Mesothelial cell of epicardium (in vitro differentiated cells): ENCODE results near the gene YAF2. TPM values are rescaled to one million over a fixed set of nuclear protein-coding genes. Genes with fewer than 3 reads are reported as not detected.

Experiments used
- DNase-seq, 2 experiments: peaks; one replicate each; pipeline ENCODE4 v3.0.0; 2021; ENCODE audit warnings: low spot score in 2 of 2; ENCODE audit not compliant: unreplicated experiment in 2 of 2
- H3K27ac Mint-ChIP-seq: 2 replicates; pipeline ENCODE4 v1.8.0; 2021; ENCODE audit warnings: mixed read lengths
- H3K27me3 Mint-ChIP-seq: 2 replicates; pipeline ENCODE4 v1.8.0; 2021; ENCODE audit warnings: low read depth, mixed read lengths
- H3K36me3 Mint-ChIP-seq: 2 replicates; pipeline ENCODE4 v1.8.0; 2021; ENCODE audit warnings: mixed read lengths
- H3K4me1 Mint-ChIP-seq: 2 replicates; pipeline ENCODE4 v1.8.0; 2021; ENCODE audit warnings: mixed read lengths
- H3K4me3 Mint-ChIP-seq: 2 replicates; pipeline ENCODE4 v1.8.0; 2021; ENCODE audit warnings: mild to moderate bottlenecking, moderate library complexity, mixed read lengths
- H3K9me3 Mint-ChIP-seq: 2 replicates; pipeline ENCODE4 v1.8.0; 2021; ENCODE audit warnings: mixed read lengths
- CTCF ChIP-seq: fragments of 200-600 bp; sonication (generic); IDR thresholded peaks from one replicate; pipeline ENCODE4 v1.5.0; 2021; ENCODE audit warnings: antibody characterized with exemption; ENCODE audit not compliant: unreplicated experiment
- total RNA-seq: library from RNA; stranded (reverse); gene quantifications from 3 replicates; pipeline ENCODE4 v1.2.1, GENCODE V29; 2021

YAF2 gene
- total RNA-seq, 1 donor from 2014 or later: 52.2 TPM

GRCh38 chr12:42144408-42145196 is 93.4 kb downstream of the YAF2 start, which contains the start of gene GXYLT1:
Gene GXYLT1 (minus strand): TSS chr12:42144874. CDS start chr12:42144646, 228 bp downstream.
- no peaks in the 10 kb centered on the region for H3K27me3 Mint-ChIP-seq
- no peaks in the 10 kb centered on the region for H3K9me3 Mint-ChIP-seq
- H3K36me3 Mint-ChIP-seq: no peaks in the 10 kb centered on the region
- TF ChIP-seq CTCF: no peak
- peaks cover 30% of the 10 kb centered on the region for H3K4me1 Mint-ChIP-seq
- H3K27ac Mint-ChIP-seq: peak within 1 kb of the TSS; percentile 82
- peak; percentile 69 to 89 for DNase-seq
- H3K4me3 Mint-ChIP-seq: peak within 1 kb of the TSS; percentile 91

- no peaks in the 10 kb centered on the region for H3K27me3 Mint-ChIP-seq
- no peak for TF ChIP-seq CTCF
- H3K36me3 Mint-ChIP-seq: no peaks in the 10 kb centered on the region
- H3K9me3 Mint-ChIP-seq: no peaks in the 10 kb centered on the region
- DNase-seq: no peak
- peak overlapping the region; percentile 91 for H3K4me3 Mint-ChIP-seq
- H3K27ac Mint-ChIP-seq: peak overlapping the region; percentile 82
- H3K4me1 Mint-ChIP-seq: peaks cover 31% of the 10 kb centered on the region
Measured at GRCh38 chr12:42144158-42144407, 94.0 kb downstream of the YAF2 start.

DNA sequence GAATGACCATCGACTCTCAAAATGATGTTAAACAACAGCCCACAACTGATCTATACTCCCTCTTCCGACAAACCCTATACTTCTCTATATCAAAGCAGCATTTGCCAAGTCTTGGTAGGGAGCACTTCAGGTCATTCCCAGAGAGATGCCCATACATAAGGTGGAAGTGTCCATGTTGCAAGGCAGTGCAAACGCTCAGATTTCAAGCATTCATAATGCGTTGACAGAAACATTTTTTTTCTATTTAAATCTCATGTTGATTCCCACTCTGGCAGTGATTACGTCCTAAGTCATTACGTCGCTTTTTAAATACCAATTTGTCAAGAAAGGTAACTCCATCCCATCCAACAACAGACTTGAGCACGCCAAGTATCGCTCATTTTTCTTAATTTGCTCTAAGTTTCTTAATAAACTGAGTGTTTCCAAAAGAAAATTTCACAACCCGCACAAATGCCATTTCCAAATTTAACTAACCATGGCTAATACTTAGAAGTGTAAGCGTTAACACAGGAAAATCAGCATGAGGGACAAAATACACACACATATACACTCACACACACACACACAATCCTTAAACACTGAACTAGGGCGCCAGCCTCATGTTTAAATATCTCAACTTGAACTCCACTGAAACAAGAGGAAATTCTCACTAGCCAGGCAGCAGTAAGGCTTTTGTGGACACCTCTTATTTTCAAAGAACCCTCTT is 94.4 kb downstream of the YAF2 start:
- Mint-ChIP-seq H3K27ac (peak overlapping the region; percentile 82), H3K4me1 (peaks cover 31% of the 10 kb centered on the region), H3K27me3 (no peaks in the 10 kb centered on the region), H3K4me3 (peak overlapping the region; percentile 91), H3K9me3 (no peaks in the 10 kb centered on the region), H3K36me3 (no peaks in the 10 kb centered on the region)
- no peak for TF ChIP-seq CTCF
- no peak for DNase-seq

GRCh38 chr12:42141981-42142606 is 96.0 kb downstream of the YAF2 start:
- Mint-ChIP-seq H3K27me3 (no peaks in the 10 kb centered on the region), H3K4me1 (peaks cover 31% of the 10 kb centered on the region), H3K4me3 (no peak overlapping the region), H3K9me3 (no peaks in the 10 kb centered on the region), H3K36me3 (no peaks in the 10 kb centered on the region), H3K27ac (no peak overlapping the region)
- no peak for TF ChIP-seq CTCF
- DNase-seq: no peak

DNA sequence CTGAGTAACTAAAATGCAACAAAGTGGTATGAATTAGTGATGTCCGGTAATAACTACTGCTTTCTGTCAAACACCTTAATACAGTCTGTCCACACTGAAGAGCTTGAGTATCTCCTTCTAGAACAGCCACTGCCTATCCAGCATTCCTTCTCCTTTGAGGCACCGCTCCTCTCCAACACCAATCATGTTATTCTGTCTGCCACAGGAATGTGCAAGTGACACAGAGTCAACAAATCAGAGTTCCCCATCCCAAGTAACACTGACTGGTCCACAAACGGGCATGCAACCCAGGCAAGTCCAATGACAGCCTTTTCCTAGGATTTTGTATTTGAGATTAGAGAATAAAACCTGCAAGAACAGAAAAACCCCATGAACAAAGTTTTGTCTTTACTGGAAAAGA is 97.1 kb downstream of the YAF2 start:
- Mint-ChIP-seq H3K9me3 (no peaks in the 10 kb centered on the region), H3K27ac (peak overlapping the region; percentile 35), H3K4me1 (peaks cover 31% of the 10 kb centered on the region), H3K4me3 (no peak overlapping the region), H3K27me3 (no peaks in the 10 kb centered on the region), H3K36me3 (no peaks in the 10 kb centered on the region)
- TF ChIP-seq CTCF: no peak
- DNase-seq: no peak
